ENCODE results near the gene CENPN.
A peak's percentile ranks its signal among the peaks of the same experiment; 100 is the strongest.

Gene CENPN

GRCh38 chr16:81070979-81071378 lies 64.0 kb downstream of the CENPN start:
- H3K4me3 ChIP-seq (ENCODE audit: low read depth, low read length): no peak overlapping the region
- ChIA-PET POLR2A (no interaction called here), CTCF (no interaction called here)
- DNase-seq (ENCODE audit: low read depth, low spot score): no peak
- TF ChIP-seq CTCF (IDR thresholded peaks at IDR 0.05; ENCODE audit: insufficient read depth, low read length, missing control alignments): no peak

- no peak overlapping the region for H3K4me3 ChIP-seq (ENCODE audit: low read depth, low read length)
- TF ChIP-seq CTCF (IDR thresholded peaks at IDR 0.05; ENCODE audit: insufficient read depth, low read length, missing control alignments): no peak
- DNase-seq (ENCODE audit: low read depth, low spot score): no peak
- ChIA-PET POLR2A (no interaction called here), CTCF (no interaction called here)
These were observed 64.8 kb downstream of the CENPN start for GRCh38 chr16:81071805-81072204.

GRCh38 chr16:81073560-81074330 lies 66.7 kb downstream of the CENPN start:
- no peak overlapping the region for H3K4me3 ChIP-seq (ENCODE audit: low read depth, low read length)
- POLR2A ChIA-PET: no interaction called here
- TF ChIP-seq CTCF (IDR thresholded peaks at IDR 0.05; ENCODE audit: insufficient read depth, low read length, missing control alignments): no peak
- CTCF ChIA-PET: interaction anchor here (0.8 to 6.0 kb wide), 3 partner anchors 37 to 664 kb away, joined by 3 to 44 read pairs (median 3); partner anchors contain the start of gene ATMIN
- no peak for DNase-seq (ENCODE audit: low read depth, low spot score)

DNA sequence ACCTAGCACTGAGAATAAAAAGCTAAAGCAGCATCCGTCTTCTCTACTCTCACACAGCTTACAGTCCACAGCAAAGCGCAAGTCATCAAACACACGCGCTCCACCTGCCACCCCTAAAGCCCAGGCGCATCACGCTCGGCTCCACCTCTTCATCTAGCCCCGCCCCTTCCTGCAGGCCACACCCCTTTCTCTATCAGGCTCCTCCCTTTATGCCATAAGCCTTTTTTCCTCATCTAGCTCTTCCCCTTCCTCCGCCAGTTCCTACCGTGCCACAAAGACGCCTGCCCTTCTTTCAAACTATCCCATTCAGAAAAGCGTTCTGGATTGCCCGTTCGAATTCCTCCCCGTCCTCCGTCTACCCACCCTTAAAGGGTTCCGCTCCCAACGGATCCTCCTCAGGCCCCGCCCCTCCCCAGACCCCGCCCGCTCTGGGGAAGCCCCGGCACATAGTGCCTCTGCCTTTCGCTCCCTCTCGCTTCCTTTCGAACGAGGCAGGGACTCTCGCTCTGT lies 69.6 kb downstream of the CENPN start:
- peak; percentile 14 for DNase-seq (ENCODE audit: low read depth, low spot score)
- H3K4me3 ChIP-seq (ENCODE audit: low read depth, low read length): peak overlapping the region; percentile 85
- TF ChIP-seq CTCF (IDR thresholded peaks at IDR 0.05; ENCODE audit: insufficient read depth, low read length, missing control alignments): no peak
- CTCF ChIA-PET: interaction anchor here (1.7 to 6.0 kb wide), 2 partner anchors 40 to 152 kb away, joined by 4 to 44 read pairs; partner anchors contain the start of gene ATMIN
- POLR2A ChIA-PET: interaction anchor here (0.6 to 1.7 kb wide), 4 partner anchors 40 to 162 kb away, joined by 3 to 4 read pairs (median 3); partner anchors contain the start of gene BCO1

DNA sequence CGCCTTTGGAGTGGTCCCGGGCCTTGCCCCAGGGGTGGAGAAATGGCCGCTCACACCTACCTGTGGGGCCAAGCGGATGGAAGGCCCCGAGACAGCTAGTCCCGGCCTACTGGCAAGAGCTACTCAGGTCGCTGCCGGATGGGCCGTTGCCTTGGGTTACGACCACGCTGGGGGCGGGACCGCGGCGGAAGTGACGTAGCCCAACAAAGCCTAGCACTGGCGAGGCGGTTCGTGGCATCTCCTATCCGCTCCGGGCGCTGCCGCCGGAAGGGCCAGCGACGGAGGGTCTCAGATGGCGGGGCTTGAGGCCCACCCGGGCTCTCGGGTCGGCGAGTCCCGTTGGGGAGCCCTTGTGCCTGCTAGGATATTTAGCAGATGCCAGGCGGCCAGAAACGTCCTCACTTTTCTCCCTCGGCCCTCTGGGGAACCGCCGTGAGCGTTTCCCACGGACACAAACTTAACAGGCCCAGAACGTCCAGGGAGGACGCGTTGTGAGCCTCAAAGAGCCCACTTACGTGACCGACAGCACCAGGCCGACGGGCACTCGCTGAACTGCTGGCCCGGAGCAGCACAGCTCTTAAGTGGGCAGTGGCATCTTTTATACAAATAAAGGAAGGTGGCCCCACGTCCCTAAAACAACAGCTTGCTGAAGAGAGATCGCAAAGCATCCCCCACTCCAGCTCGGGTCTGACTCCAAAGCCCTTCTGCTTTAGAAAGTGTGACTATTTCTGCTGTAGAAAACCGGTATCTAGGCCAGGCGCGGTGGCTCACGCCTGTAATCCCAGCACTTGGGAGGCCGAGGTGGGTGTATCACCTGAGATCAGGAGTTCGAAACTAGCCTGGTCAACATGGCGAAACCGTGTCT lies 70.3 kb downstream of the CENPN start, which contains the start of gene C16orf46:
C16orf46 (minus strand) TSS at position 163 of the 865 bp plus-strand sequence. CDS start 13,283 bp downstream, outside the sequence.
- DNase-seq (ENCODE audit: low read depth, low spot score): peak; percentile 72
- peak within 1 kb of the TSS; percentile 85 for H3K4me3 ChIP-seq (ENCODE audit: low read depth, low read length)
- no peak for TF ChIP-seq CTCF (IDR thresholded peaks at IDR 0.05; ENCODE audit: insufficient read depth, low read length, missing control alignments)
- CTCF ChIA-PET: interaction anchor here (1.7 to 6.0 kb wide), 2 partner anchors 41 to 153 kb away, joined by 4 to 44 read pairs; partner anchors contain the start of gene ATMIN
- POLR2A ChIA-PET: interaction anchor here (0.6 to 1.7 kb wide), 4 partner anchors 41 to 161 kb away, joined by 3 to 4 read pairs (median 3); partner anchors contain the start of gene BCO1
